HG02642 (cell line): ENCODE data around the gene KCNC1.

Experiments
- ATAC-seq: cut with Tn5 transposase; IDR thresholded peaks from one replicate; pipeline ENCODE4 v1.9.1; 2021; ENCODE audit warnings: mild to moderate bottlenecking; ENCODE audit not compliant: unreplicated experiment, poor library complexity

KCNC1 gene

GRCh38 chr11:17811352-17811751 lies 76.8 kb downstream of the KCNC1 start:
- no peak for ATAC-seq

DNA sequence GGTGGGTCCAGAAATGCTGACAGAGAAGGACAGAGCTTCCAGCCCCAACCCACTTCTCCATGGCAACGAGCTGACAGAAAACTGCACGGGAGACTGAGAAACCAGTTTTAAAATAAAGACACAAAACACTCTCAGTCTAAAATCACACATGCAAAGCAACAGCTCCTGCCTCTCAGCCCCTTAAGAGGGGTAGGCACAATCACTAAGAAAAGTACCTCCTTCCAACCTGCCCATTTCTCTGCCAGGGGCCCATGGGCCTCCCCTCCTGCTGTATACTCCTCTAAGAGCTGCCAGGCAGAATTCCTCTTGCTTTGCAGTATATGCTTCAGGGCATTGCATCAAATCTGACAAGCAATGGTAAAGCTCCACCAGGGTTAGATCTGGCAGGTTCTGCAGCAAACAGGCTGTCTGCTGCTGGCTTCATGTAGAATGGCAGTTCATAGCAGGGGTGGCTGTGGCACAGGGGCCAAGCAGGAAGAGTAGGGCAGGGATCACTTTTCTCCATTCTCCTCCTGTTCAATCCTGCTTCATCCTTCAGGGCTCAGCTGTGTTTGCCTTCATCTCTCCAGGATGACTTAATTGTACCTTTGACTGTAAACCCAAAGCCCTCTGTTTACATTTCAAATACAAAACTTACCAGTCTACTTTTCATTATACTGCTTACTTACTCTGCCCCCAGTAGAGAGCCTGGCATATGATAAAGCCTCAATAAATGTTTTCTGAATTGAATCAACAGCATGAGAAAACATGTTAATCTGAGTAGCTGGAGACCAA lies 77.7 kb downstream of the KCNC1 start:
- ATAC-seq = no peak

DNA sequence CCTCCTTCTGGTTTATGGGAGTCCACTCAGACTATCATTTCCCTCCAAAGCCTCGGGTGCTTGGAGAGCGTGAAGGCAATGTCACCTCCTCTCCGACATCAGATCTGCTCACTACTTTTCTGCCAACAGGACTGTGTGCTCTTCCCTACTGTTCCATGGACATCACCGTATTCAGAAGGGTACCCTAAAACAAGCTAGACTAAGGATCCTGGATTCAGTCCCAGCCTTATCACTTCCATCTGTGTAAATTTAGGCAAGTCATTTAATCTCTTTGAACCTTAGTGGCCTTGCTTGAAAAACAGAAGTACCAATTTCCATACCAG lies 78.2 kb downstream of the KCNC1 start:
- ATAC-seq = no peak

GRCh38 chr11:17813391-17814059 lies 78.9 kb downstream of the KCNC1 start:
- ATAC-seq = no peak

GRCh38 chr11:17814546-17814945 lies 80.0 kb downstream of the KCNC1 start:
- ATAC-seq = no peak

DNA sequence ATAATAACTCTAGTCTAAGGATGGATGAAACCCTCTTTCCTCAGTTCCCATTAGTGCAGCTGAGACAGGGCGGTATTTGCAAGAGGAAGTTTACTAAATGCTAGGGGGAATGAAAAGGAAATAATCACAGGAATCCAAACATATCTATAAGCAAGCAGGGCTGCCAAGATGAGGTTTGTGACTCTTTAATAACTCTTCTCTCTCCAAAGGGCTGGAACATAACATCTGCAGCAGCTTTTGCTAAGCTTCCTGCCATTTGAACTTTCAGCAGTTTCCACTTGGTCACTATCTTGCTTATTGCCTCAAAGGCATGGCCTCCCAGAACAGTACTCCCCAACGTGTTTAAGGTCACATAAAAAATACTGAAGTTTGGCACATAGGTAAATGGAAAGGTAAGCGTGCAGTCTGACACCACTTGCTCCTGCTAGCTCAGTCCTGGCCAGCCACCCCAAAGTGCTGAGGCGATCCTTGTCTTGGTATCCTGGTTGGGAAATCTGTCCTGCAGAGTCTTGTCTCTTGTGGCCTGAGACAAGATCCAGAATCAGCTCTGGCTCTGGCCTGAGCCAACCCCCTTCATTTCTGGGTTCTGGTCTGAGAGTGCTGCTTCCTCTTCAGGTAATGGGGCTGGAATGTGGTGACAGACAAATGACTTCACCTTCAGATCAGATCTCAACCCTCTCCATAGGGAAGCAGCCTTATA lies 81.8 kb downstream of the KCNC1 start:
- no peak for ATAC-seq

GRCh38 chr11:17821648-17822400 lies 87.2 kb downstream of the KCNC1 start:
- ATAC-seq = no peak

DNA sequence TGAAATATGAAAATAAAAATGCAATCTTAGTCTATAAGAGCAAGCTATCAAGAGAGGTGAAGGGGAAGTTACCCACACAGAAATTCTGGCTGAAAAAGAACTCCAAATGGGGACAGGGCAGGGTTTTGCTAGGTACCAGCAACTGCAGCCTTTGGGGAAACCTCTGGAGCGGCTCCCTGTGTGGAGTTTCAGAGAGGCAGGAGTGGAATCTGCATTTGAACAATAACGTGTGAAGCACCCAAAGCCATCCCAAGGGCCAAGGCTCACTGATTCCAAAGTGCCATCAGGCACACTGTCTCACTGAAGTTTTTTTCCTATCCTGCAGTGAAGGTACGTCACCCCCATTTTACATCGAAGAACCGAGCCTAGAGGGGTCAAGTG lies 87.8 kb downstream of the KCNC1 start:
- ATAC-seq = no peak

GRCh38 chr11:17827006-17827405 lies 92.4 kb downstream of the KCNC1 start:
- no peak for ATAC-seq

GRCh38 chr11:17828311-17828751 lies 93.8 kb downstream of the KCNC1 start:
- no peak for ATAC-seq

DNA sequence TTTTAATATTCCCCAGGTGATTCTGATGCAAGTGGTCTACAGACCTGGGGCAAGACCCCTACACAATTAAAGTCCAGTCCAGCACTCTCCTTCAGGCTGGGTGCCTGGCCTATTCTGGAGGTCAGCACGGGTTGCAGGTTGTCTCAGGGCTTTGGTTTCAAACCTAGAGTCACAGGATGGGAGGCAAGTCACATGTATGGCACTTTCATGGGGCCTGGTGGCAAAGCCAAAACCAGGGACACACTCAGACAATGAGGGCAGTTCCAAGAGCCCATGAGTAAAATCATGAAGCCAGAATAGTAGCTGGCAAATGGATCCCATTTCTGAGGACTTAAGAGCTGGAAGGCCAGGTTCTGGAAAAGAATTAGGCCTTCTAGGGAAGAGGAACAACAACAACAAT lies 96.6 kb downstream of the KCNC1 start:
- ATAC-seq = no peak

GRCh38 chr11:17831883-17832282 lies 97.3 kb downstream of the KCNC1 start:
- no peak for ATAC-seq
